OCI-LY3 (cell line): Measurements from ENCODE around the gene NPEPL1.

Experiments
- H2AFZ ChIP-seq: fragments of 200-600, 300-600 bp; shearing (Covaris generic); 2 replicates; pipeline ENCODE4 v1.6.0; 2014; ENCODE audit warnings: antibody characterized with exemption, low read depth, low read length
- H3K27ac ChIP-seq: fragments of 200-600, 300-600 bp; sonication (generic); 2 replicates; pipeline ENCODE4 v1.5.1; 2014; ENCODE audit warnings: mild to moderate bottlenecking, low read length, moderate library complexity, mixed read lengths
- H3K27me3 ChIP-seq: fragments of 200-600, 300-600 bp; sonication (generic); 2 replicates; pipeline ENCODE4 v1.6.1; 2014; ENCODE audit warnings: low read depth, low read length, mixed read lengths
- H3K36me3 ChIP-seq: fragments of 200-600, 300-600 bp; sonication (generic); replicated peaks from 2 replicates; pipeline ENCODE3; 2014; ENCODE audit warnings: low read depth, low read length, mixed read lengths
- H3K4me1 ChIP-seq: fragments of 300-600, 200-600 bp; sonication (generic); 2 replicates; pipeline ENCODE4 v1.6.1; 2014; ENCODE audit warnings: low read length, mixed read lengths
- H3K4me2 ChIP-seq: fragments of 200-600, 300-600 bp; sonication (generic); 2 replicates; pipeline ENCODE4 v1.6.1; 2014; ENCODE audit warnings: low read length, mixed read lengths
- H3K4me3 ChIP-seq: fragments of 300-600, 200-600 bp; sonication (generic); 2 replicates; pipeline ENCODE4 v1.5.1; 2014; ENCODE audit warnings: antibody characterized with exemption, mild to moderate bottlenecking, low read length, moderate library complexity
- H3K79me2 ChIP-seq: fragments of 300-600, 200-600 bp; shearing (Covaris generic); 2 replicates; pipeline ENCODE4 v1.6.1; 2014; ENCODE audit warnings: mild to moderate bottlenecking, low read length, mixed read lengths
- H3K9ac ChIP-seq: fragments of 300-600, 200-600 bp; shearing (Covaris generic); 2 replicates; pipeline ENCODE4 v1.6.0; 2014; ENCODE audit warnings: mild to moderate bottlenecking, low read length, moderate library complexity
- H3K9me3 ChIP-seq: fragments of 200-600, 300-600 bp; shearing (Covaris generic); 2 replicates; pipeline ENCODE4 v1.6.1; 2014; ENCODE audit warnings: low read length, mixed read lengths; ENCODE audit not compliant: insufficient read depth
- H4K20me1 ChIP-seq: fragments of 200-600, 300-600 bp; sonication (generic); 2 replicates; pipeline ENCODE4 v1.6.1; 2016; ENCODE audit warnings: low read length, mixed read lengths; ENCODE audit not compliant: insufficient read depth
- EZH2phosphoT487 ChIP-seq: fragments of 200-600 bp; shearing (Covaris generic); IDR thresholded peaks from 2 replicates; pipeline ENCODE4 v1.6.1; 2018; ENCODE audit warnings: antibody characterized with exemption, mixed run types, low read depth
- TF ChIP-seq, protein P1 (sequence below): fragments of 200-600, 300-600 bp; sonication (generic); IDR thresholded peaks from 2 replicates; pipeline ENCODE4 v1.5.1; 2014; ENCODE audit warnings: antibody characterized with exemption, low read length, low read depth

Gene NPEPL1

DNA sequence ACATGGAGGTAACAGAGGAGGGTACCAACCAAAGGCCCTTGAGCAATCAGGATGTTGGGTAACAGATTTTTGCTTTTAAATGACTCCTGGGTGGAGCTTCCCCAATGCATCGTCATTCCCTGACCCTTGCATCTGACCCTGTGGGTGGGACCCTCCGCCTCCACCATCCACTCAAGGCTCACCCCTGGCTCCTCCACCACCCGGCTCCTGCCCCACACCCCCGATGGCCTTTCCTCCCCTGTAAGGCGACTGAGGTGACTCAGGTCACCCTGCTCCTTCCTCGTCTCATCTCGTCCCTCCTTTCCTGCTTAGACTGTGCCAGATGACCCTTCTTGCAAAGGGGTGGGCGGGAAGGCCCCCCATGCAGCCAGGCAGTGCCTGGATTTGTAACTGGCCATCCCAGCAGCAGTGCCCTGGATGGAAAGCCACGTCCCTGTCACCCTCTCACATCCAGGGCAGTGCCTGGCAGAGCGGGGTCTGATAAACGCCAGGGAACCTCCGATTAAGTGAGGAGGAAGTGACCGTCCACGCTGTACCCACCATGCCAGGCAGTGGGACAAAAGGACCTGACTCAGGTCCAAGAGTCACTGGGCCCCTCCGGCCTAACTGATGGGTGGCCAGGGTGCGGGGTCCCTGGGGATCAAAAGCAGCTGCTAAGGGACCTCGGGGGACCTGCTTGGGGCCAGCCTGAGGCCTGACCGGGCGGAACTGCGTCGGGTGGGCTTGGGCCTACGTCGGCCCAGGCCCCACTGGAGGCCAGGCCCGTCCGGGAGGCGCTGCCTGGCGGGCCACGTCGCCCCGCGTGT, 624 bp upstream of the NPEPL1 start:
- Histone ChIP-seq H3K36me3 (peaks cover 15% of the 10 kb centered on the region), H3K9ac (peak overlapping the region; percentile 59), H3K79me2 (peaks cover 10% of the 10 kb centered on the region), H3K4me2 (peak overlapping the region; percentile 64), H3K27me3 (no peaks in the 10 kb centered on the region), H3K9me3 (no peaks in the 10 kb centered on the region), H4K20me1 (no peaks in the 10 kb centered on the region), H3K4me3 (peak overlapping the region; percentile 65), H3K27ac (no peak overlapping the region), H3K4me1 (peaks cover 13% of the 10 kb centered on the region), H2AFZ (peak overlapping the region; percentile 87)
- TF ChIP-seq, protein P1, sequence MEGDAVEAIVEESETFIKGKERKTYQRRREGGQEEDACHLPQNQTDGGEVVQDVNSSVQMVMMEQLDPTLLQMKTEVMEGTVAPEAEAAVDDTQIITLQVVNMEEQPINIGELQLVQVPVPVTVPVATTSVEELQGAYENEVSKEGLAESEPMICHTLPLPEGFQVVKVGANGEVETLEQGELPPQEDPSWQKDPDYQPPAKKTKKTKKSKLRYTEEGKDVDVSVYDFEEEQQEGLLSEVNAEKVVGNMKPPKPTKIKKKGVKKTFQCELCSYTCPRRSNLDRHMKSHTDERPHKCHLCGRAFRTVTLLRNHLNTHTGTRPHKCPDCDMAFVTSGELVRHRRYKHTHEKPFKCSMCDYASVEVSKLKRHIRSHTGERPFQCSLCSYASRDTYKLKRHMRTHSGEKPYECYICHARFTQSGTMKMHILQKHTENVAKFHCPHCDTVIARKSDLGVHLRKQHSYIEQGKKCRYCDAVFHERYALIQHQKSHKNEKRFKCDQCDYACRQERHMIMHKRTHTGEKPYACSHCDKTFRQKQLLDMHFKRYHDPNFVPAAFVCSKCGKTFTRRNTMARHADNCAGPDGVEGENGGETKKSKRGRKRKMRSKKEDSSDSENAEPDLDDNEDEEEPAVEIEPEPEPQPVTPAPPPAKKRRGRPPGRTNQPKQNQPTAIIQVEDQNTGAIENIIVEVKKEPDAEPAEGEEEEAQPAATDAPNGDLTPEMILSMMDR = no peak
- TF ChIP-seq EZH2phosphoT487 = no peak

- H2AFZ ChIP-seq = no peak overlapping the region
- peaks cover 10% of the 10 kb centered on the region for H3K79me2 ChIP-seq
- H3K4me1 ChIP-seq = peaks cover 13% of the 10 kb centered on the region
- H3K9ac ChIP-seq = peak overlapping the region; percentile 73
- no peaks in the 10 kb centered on the region for H3K27me3 ChIP-seq
- peak overlapping the region; percentile 82 for H3K4me2 ChIP-seq
- H3K36me3 ChIP-seq = peaks cover 17% of the 10 kb centered on the region
- TF ChIP-seq, protein P1 = no peak
- TF ChIP-seq EZH2phosphoT487 = no peak
- peak overlapping the region; percentile 79 for H3K4me3 ChIP-seq
- H4K20me1 ChIP-seq = no peaks in the 10 kb centered on the region
- no peaks in the 10 kb centered on the region for H3K9me3 ChIP-seq
- no peak overlapping the region for H3K27ac ChIP-seq
Observed at GRCh38 chr20:58693226-58694006, 816 bp downstream of the NPEPL1 start.

DNA sequence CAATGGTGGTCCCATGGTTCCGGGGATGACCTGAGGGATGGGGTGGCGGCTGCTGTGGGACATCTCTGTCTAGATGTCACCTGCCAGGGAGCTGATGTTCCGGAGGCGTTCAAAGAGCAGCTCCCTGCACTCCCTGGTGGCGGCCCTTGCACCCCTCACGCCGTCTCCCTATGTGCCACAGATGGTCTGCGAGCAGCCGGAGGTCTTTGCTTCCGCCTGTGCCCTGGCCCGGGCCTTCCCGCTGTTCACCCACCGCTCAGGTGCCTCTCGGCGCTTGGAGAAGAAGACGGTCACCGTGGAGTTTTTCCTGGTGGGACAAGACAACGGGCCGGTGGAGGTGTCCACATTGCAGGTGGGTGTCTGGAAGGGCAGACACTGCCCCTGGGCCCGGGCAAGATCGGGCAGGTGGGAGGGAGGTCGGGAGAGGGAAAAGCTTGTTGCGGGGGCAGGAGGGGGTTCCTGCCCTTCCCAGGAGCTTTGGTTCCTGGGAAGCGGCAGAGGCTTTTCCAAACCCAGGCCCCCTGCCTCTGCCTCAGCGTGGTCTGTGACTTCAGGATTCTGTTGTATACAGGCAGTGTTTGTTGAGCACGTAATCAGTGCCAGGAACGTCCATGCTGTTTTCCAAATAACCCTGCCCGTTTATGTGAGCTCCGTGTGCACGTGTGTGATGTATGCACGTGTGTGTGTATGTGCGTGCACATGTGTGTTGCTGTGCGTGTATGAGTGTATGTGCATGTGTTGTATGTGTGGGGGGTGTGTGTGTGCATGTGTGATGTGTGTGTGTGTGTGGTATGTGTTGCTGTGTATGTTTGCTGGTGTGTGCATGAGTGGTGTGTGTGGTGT, 1.9 kb downstream of the NPEPL1 start:
- no peaks in the 10 kb centered on the region for H3K9me3 ChIP-seq
- no peak overlapping the region for H3K4me2 ChIP-seq
- no peaks in the 10 kb centered on the region for H3K27me3 ChIP-seq
- no peaks in the 10 kb centered on the region for H4K20me1 ChIP-seq
- TF ChIP-seq EZH2phosphoT487 = no peak
- TF ChIP-seq, protein P1 = no peak
- no peak overlapping the region for H3K9ac ChIP-seq
- peaks cover 10% of the 10 kb centered on the region for H3K79me2 ChIP-seq
- peaks cover 20% of the 10 kb centered on the region for H3K36me3 ChIP-seq
- no peak overlapping the region for H2AFZ ChIP-seq
- H3K27ac ChIP-seq = no peak overlapping the region
- no peak overlapping the region for H3K4me3 ChIP-seq
- peaks cover 13% of the 10 kb centered on the region for H3K4me1 ChIP-seq
